Stimulated activated CD8-positive, alpha-beta memory T cell treated with anti-CD3 and anti-CD28 coated beads, Interleukin-2, amount 100 ng/mL, for 1 hour (primary cell): ENCODE measurements around the gene TTLL13.
"Not testable (repeated sequence)": the region's sequence is repeated elsewhere in the genome, so short reads cannot be mapped to it uniquely, and the experiment has no call there.

Source experiments
- DNase-seq, 2 donors: peaks; one replicate each; pipeline ENCODE4 v3.0.0-alpha.2; 2020; ENCODE audit warnings: low read depth in 2 of 2

Gene TTLL13

GRCh38 chr15:90281637-90282036 lies 32.3 kb downstream of the TTLL13 start:
- not testable (repeated sequence) for DNase-seq

- DNase-seq: no peak
These were observed 37.3 kb downstream of the TTLL13 start for GRCh38 chr15:90286678-90287077.

DNA sequence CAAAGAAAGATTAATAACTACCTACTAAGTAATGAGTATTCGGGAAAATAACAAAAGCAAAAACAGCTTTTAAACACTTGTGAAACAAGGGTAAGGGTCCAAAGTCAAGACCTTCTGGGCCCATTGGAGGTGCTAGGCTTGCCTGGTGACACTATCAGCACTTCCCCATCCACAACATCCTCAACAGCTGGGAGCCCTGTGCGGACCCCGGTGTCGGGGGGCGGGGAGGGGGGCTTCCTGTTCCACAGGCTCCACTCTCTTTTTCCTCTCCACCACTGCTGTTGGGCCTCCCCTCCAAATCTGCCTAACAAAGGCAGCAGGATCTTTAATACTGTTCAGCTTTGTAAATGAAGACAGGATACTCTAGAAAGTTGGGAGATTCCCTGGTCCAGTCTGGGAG lies 37.7 kb downstream of the TTLL13 start:
- DNase-seq: no peak

- no peak for DNase-seq
These were observed 38.6 kb downstream of the TTLL13 start for GRCh38 chr15:90287946-90288345.

DNA sequence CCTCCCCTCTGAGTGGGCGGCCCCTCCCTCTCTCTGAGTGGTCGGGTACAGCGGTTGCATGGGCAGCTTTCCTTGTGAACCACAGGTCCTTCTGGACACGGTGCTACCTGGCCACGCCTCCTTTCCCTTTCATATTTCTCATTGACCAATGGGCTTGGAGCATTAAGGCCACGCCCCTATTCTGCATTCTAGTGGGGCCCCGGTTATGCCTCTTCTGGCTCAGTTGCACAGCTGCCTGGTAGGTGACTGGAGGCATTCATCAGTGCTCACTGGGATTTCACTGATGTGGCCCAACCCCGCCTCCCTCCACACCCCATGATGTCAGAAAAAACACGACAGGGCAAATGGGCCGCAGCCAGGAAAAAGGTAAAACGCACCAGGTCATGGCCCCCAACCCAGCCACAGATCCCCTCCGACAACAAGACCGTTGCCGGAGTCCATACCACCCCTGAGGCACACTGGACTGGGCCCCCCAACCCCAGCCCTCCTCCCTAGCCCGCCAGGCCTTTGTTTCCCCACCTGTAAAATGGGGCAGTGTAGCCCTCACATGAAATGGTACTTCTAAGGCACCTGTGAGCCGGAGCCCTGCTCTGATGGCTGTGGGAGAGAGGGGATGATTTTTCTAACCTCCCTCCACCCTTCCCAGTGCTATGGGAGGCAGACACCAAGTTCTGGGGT lies 42.5 kb downstream of the TTLL13 start:
- DNase-seq: no peak

GRCh38 chr15:90293040-90293810 lies 43.9 kb downstream of the TTLL13 start:
- DNase-seq: peak; percentile 37 to 43

DNA sequence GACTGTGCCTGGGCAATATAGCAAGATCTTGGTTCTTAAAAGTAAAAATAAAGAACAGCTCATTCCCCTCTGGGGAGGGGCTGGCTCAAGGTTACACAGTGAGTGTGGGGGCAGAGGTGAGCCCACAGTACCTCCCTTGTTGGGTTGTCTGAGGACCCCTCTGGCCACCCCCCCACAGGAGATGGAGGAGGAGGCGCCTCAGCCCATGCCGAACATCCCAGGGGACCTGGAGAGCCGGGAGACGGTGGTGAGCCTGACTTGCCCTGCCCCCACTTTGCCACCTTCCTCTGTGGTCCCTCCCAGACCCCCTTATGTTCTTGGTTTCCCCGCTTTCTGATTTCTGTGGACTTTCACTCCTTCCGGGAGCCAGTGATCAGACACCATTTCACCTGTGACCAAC lies 44.8 kb downstream of the TTLL13 start:
- DNase-seq: no peak

GRCh38 chr15:90294601-90295269 lies 45.4 kb downstream of the TTLL13 start:
- no peak for DNase-seq

DNA sequence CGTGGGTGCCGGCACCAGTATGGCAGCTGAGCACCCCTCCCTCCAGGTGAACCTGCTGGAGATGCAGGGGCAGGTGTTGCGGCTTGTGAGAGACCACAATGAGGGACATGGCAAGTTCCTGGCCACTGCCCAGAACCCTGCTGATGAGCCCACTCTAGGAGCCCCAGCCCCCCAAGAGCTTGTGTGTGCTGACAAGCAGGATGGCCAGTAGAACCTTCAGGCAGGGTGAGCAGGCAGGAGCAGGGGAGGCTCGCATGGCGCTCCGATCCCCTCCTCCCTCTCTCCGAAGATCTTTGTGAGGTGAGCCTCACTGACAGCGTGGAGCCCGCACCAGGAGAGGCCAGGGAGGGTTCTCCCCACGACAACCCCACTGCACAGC lies 45.9 kb downstream of the TTLL13 start:
- no peak for DNase-seq

GRCh38 chr15:90296316-90296884 lies 47.0 kb downstream of the TTLL13 start:
- DNase-seq: not testable (repeated sequence)

DNA sequence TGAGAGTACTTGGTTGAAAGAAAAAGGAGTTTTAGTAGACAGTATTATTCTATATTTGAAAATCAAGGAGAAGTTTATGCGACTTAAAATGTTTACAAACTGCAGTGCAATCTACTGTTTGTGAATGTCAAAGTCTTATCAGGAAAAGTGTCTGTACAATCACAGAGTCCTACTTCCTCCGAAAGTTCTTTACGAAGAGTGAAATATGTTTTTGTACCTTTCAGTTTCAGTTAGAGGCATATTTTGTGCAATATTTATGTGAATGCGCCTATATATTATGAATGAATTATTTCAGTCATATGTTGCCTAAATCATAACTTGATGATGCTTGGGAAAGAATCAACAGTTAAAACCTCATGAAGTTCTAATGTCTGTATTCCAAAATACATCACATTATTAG lies 47.7 kb downstream of the TTLL13 start:
- DNase-seq: no peak

DNA sequence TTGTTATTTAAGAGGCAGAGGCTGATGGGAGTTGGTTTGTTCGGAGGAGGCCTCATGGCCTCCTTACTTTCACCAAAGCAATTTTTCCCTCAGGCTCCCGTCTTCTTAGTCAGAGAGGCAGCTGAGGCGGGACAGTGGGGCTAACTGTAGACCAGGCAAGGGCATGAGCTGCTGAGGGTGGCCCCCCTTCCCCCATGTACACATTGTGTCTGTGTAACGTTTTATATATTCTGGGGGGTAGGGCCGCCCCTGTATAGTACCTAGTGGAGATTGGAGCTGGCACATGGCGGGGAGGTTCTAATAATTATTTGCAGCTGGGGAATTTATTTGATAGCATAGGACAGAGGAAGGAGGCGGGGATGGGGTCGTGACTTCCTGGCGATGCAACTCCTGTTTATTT lies 51.2 kb downstream of the TTLL13 start:
- DNase-seq: no peak

DNA sequence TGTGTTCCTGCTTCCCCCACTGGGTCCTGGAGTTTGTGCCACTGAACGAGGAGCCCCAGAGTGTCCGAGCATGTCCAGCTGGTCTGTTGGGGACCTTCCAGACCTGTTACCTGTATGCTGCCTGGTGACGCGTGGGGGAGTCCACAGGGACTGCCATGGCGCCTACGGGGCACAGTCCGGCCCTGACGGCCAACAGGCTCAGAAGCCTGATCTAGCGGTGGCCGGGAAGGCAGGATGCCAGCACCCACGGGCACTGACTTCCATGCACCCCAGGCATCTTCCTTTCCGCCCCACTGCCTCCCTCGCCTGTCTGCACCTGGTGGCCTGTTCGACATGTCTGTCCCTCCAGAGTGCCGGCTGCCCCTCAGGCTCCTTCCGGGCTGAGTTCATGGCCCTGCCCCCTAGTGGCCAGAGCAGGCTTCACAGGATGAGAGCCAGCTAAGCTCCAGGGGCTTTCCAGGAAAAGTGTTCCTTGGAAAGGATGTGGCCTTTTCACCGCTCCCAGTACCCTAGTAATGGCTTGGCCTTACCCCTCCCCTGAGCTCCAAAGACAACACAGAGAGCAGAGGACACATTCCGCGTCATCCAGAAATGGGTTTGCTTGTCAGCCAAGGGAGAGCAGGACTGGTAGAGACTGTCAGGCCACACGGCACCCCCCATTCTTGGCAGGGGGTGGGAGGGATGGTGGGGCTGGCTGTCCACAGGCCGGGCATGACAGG lies 51.8 kb downstream of the TTLL13 start:
- peak; percentile 14 to 39 for DNase-seq

- no peak for DNase-seq
These were observed 52.4 kb downstream of the TTLL13 start for GRCh38 chr15:90301707-90302300.

- not testable (repeated sequence) for DNase-seq
These were observed 56.0 kb downstream of the TTLL13 start for GRCh38 chr15:90305355-90305754.

GRCh38 chr15:90305932-90306331 lies 56.6 kb downstream of the TTLL13 start:
- DNase-seq: no peak

- DNase-seq: no peak
These were observed 57.2 kb downstream of the TTLL13 start for GRCh38 chr15:90306560-90306959.

GRCh38 chr15:90307661-90308060 lies 58.3 kb downstream of the TTLL13 start:
- no peak for DNase-seq

GRCh38 chr15:90309020-90309419 lies 59.7 kb downstream of the TTLL13 start:
- DNase-seq: no peak
